Measurements from ENCODE around the gene TEX52.

TEX52 gene

DNA sequence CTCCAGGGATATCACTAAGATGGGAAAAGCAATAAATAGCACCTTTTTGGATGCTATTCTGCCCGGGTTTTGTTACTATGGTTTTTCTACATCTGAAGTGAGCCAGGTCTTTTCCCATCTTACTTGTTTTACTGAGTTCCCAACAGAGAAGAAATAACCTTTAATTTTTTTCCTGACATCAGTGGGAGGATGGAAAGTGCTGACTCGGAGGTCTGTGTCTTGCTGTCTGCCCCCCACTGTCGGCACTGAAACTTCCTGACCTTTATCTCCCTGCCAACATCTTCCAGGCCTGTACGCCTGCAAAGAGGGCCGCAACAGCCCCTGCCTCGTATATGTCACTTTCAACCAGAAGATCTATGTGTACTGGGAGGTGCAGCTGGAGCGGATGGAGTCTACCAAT is 33.4 kb downstream of the TEX52 start:
- TF ChIP-seq, protein P1, sequence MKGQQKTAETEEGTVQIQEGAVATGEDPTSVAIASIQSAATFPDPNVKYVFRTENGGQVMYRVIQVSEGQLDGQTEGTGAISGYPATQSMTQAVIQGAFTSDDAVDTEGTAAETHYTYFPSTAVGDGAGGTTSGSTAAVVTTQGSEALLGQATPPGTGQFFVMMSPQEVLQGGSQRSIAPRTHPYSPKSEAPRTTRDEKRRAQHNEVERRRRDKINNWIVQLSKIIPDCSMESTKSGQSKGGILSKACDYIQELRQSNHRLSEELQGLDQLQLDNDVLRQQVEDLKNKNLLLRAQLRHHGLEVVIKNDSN (IDR thresholded peaks at IDR 0.05), result no peak
- no peak for TF ChIP-seq TCF12 (IDR thresholded peaks at IDR 0.05; ENCODE audit: low read depth)

DNA sequence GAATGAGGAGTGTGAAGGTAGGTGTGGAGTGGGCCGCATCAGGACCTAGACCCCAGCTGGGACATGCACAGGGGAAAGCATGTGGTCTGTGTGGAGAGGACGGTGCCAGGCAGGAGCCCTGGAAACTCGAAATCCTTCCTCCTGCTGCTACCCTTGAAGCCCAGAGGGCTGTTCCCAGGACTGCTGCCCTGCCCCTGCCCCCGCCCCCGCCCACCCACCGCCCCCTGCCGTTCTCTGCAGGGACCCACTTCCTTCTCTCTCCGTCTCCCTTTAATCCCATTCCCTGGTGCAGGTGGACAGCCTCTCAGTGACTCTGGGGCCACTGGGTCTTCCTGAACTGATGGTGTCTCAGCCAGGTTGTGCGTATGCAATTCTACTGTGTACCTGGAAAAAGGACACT is 36.4 kb downstream of the TEX52 start:
- TF ChIP-seq NFIC (IDR thresholded peaks at IDR 0.05), result no peak
- TF ChIP-seq TEAD4 (IDR thresholded peaks at IDR 0.05), result no peak
- TF ChIP-seq EGR1 (IDR thresholded peaks at IDR 0.05), result no peak
- TF ChIP-seq, protein P2, sequence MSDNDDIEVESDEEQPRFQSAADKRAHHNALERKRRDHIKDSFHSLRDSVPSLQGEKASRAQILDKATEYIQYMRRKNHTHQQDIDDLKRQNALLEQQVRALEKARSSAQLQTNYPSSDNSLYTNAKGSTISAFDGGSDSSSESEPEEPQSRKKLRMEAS (IDR thresholded peaks at IDR 0.05), result no peak
- TF ChIP-seq FOXM1 (IDR thresholded peaks at IDR 0.05; ENCODE audit: borderline replicate concordance, low read depth), result no peak
- TF ChIP-seq YY1 (IDR thresholded peaks at IDR 0.05; ENCODE audit: low read depth), result no peak
- TF ChIP-seq TAF1 (IDR thresholded peaks at IDR 0.05; ENCODE audit: low read depth), result no peak
- no peak for TF ChIP-seq CREB1 (IDR thresholded peaks at IDR 0.05; ENCODE audit: low read depth)
- TF ChIP-seq TCF12 (IDR thresholded peaks at IDR 0.05; ENCODE audit: low read depth), result no peak
- TF ChIP-seq, protein P3, sequence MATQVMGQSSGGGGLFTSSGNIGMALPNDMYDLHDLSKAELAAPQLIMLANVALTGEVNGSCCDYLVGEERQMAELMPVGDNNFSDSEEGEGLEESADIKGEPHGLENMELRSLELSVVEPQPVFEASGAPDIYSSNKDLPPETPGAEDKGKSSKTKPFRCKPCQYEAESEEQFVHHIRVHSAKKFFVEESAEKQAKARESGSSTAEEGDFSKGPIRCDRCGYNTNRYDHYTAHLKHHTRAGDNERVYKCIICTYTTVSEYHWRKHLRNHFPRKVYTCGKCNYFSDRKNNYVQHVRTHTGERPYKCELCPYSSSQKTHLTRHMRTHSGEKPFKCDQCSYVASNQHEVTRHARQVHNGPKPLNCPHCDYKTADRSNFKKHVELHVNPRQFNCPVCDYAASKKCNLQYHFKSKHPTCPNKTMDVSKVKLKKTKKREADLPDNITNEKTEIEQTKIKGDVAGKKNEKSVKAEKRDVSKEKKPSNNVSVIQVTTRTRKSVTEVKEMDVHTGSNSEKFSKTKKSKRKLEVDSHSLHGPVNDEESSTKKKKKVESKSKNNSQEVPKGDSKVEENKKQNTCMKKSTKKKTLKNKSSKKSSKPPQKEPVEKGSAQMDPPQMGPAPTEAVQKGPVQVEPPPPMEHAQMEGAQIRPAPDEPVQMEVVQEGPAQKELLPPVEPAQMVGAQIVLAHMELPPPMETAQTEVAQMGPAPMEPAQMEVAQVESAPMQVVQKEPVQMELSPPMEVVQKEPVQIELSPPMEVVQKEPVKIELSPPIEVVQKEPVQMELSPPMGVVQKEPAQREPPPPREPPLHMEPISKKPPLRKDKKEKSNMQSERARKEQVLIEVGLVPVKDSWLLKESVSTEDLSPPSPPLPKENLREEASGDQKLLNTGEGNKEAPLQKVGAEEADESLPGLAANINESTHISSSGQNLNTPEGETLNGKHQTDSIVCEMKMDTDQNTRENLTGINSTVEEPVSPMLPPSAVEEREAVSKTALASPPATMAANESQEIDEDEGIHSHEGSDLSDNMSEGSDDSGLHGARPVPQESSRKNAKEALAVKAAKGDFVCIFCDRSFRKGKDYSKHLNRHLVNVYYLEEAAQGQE (IDR thresholded peaks at IDR 0.05; ENCODE audit: low read depth), result no peak
- TF ChIP-seq ZBTB7A (IDR thresholded peaks at IDR 0.05; ENCODE audit: low read depth), result no peak
- TF ChIP-seq RAD21 (IDR thresholded peaks at IDR 0.05; ENCODE audit: low read depth), result no peak
- TF ChIP-seq EP300 (IDR thresholded peaks at IDR 0.05; ENCODE audit: borderline replicate concordance), result no peak
- TF ChIP-seq, protein P1 (IDR thresholded peaks at IDR 0.05), result no peak
- no peak for TF ChIP-seq CEBPB (IDR thresholded peaks at IDR 0.05)

DNA sequence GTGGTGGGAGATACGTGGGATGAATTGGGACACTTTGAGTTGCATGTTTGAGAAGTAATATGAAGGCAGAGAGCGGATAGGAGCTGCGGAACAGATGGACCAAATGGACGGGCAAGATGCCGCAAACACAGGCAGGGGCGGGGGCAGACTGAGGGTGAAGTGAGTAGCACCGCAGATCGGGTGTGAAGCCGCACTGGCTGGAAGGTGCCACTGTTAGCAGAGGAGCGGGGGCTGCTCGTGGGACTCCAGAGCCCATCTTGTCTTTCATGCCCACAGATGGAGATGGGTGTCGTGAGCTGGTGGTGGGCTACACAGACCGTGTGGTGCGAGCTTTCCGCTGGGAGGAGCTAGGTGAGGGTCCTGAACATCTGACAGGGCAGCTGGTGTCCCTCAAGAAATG is 37.0 kb downstream of the TEX52 start:
- TF ChIP-seq TCF12 (IDR thresholded peaks at IDR 0.05; ENCODE audit: low read depth), result no peak
- TF ChIP-seq TEAD4 (IDR thresholded peaks at IDR 0.05), result no peak
- no peak for TF ChIP-seq CREB1 (IDR thresholded peaks at IDR 0.05; ENCODE audit: low read depth)
- no peak for TF ChIP-seq YY1 (IDR thresholded peaks at IDR 0.05; ENCODE audit: low read depth)
- no peak for TF ChIP-seq FOXM1 (IDR thresholded peaks at IDR 0.05; ENCODE audit: borderline replicate concordance, low read depth)
- TF ChIP-seq TAF1 (IDR thresholded peaks at IDR 0.05; ENCODE audit: low read depth), result no peak
- TF ChIP-seq EP300 (IDR thresholded peaks at IDR 0.05; ENCODE audit: borderline replicate concordance), result no peak
- no peak for TF ChIP-seq CEBPB (IDR thresholded peaks at IDR 0.05)
- TF ChIP-seq ZBTB7A (IDR thresholded peaks at IDR 0.05; ENCODE audit: low read depth), result no peak
- TF ChIP-seq RAD21 (IDR thresholded peaks at IDR 0.05; ENCODE audit: low read depth), result no peak
- TF ChIP-seq, protein P1 (IDR thresholded peaks at IDR 0.05), result no peak
- TF ChIP-seq, protein P3 (IDR thresholded peaks at IDR 0.05; ENCODE audit: low read depth), result no peak
- no peak for TF ChIP-seq EGR1 (IDR thresholded peaks at IDR 0.05)
- TF ChIP-seq, protein P2 (IDR thresholded peaks at IDR 0.05), result no peak
- no peak for TF ChIP-seq NFIC (IDR thresholded peaks at IDR 0.05)

DNA sequence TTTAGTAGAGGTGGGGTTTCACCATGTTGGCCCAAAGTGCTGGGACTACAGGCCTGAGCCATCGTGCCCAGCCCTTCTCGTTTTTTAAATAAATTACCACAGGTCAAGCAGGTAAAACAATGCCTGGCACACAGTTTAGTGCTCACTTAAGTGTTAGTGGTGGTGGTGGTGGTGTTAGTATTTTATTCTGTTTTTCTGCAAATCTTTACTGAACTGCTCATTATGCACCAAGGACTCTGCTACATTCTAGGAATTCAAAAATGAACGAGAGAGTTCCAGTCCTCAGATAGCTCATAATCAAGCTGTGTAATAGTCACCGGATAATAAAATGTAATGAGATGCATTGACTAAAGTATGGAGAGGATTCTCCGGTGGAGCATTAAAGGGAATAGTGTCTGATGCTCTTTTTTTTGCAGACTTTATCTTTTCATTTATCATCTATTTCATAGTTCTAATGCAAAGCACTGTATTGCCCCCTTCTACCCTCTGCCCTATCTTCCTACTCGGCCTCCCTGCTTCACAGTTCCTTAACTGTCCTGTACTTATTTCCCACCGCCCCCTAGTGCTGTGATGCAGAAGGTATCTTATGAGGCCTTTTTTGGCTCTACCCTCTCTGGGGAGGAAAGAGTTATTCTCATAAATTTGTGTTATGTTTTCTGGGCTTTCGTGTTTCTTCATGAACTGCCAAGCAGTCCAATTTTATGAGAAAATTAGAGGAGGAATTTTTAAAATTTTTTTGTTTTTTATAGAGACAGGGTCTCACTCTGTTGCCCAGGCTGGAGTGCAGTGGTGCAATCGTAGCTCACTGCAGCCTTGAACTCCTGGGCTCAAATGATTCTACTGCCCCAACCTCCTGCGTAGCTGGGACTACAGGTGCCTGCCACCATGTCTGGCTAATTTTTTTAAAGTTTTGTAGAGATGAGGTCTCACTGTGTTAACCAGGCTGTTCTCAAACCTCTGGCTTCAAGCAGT is 43.3 kb downstream of the TEX52 start:
- TF ChIP-seq RAD21 (IDR thresholded peaks at IDR 0.05; ENCODE audit: low read depth) (peak; percentile 54), TEAD4 (IDR thresholded peaks at IDR 0.05) (no peak)

DNA sequence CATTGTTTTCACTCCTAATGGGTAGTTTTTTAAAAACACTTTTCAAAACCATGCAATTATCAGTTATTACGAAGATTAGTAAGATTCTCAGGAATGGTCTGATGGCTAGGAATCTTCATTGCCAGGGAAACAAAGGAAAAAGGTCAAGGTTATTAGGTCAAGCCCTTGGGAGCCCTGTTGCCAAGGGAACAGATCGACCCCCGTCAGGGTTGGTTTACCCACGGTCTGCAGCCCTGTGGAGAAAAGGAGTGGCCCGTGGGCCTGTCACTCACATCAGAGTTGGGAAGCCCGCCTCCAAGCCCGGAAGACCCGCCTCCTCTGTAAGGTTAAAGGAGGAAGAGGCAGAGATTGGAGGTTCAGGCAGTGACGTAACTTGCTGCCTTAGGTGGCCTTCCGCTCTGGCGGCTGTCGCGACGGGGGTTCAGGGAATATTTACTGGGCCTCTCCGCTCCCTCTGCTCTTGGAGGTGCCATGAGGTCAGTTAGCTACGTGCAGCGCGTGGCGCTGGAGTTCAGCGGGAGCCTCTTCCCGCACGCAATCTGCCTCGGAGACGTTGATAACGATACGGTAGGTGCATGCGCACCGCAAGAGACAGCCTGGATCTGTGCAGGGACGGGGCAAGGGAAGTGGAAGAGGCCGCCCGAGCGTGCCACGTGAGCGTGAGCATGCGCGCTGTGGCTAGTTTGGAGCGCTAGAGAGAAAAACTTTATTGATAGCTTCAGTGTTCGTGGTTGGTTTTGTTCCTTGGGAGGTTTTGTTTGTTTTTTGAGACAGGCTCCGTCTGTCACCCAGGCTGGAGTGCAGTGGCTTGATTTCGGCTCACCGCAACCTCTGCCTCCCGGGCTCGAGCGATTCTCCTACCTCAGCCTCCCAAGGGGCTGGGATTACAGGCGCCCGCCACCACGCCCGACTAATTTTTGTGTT is 44.3 kb downstream of the TEX52 start, which contains the start of gene ITFG2:
Gene ITFG2, plus strand, starts transcription at position 379 of the 924 bp plus-strand sequence. Its CDS starts 93 bp downstream, at position 472.
- TF ChIP-seq NFIC (IDR thresholded peaks at IDR 0.05) (peak; percentile 49; the same call in 1 of the 2 replicates), CEBPB (IDR thresholded peaks at IDR 0.05) (peak; percentile 43; the same call in 1 of the 2 replicates), CREB1 (IDR thresholded peaks at IDR 0.05; ENCODE audit: low read depth) (peak; percentile 76), TAF1 (IDR thresholded peaks at IDR 0.05; ENCODE audit: low read depth) (peak; percentile 95), EP300 (IDR thresholded peaks at IDR 0.05; ENCODE audit: borderline replicate concordance) (peak; percentile 54; the same call in 1 of the 2 replicates), TEAD4 (IDR thresholded peaks at IDR 0.05) (no peak; the same call in 1 of the 2 replicates), YY1 (IDR thresholded peaks at IDR 0.05; ENCODE audit: low read depth) (peak; percentile 44; the same call in 1 of the 2 replicates), TCF12 (IDR thresholded peaks at IDR 0.05; ENCODE audit: low read depth) (peak; percentile 89), RAD21 (IDR thresholded peaks at IDR 0.05; ENCODE audit: low read depth) (no peak), ZBTB7A (IDR thresholded peaks at IDR 0.05; ENCODE audit: low read depth) (0 out of 2 replicates have a peak, but pooled peaks have one; percentile 49), EGR1 (IDR thresholded peaks at IDR 0.05) (no peak), FOXM1 (IDR thresholded peaks at IDR 0.05; ENCODE audit: borderline replicate concordance, low read depth) (peak; percentile 28; the same call in 1 of the 2 replicates)
- TF ChIP-seq, protein P3 (IDR thresholded peaks at IDR 0.05; ENCODE audit: low read depth), result no peak
- TF ChIP-seq, protein P2 (IDR thresholded peaks at IDR 0.05), result peak; percentile 98
- TF ChIP-seq, protein P1 (IDR thresholded peaks at IDR 0.05), result peak; percentile 96

All from Ishikawa (cell line).